ENCODE results near the gene P3H1. TPM values are rescaled to one million over a fixed set of nuclear protein-coding genes. Genes with fewer than 3 reads are reported as not detected.
"Not testable (repeated sequence)": the region's sequence is repeated elsewhere in the genome, so short reads cannot be mapped to it uniquely, and the experiment has no call there.

P3H1 gene
- total RNA-seq, result 10 to 100 TPM; 22.5 to 47.0 (median 39.4) TPM
- polyA plus RNA-seq, result 10 to 100 TPM; 33.2 to 40.7 TPM
- long read RNA-seq, donor 1, transcript P3H1-202 (15 exons, 2,585 nt), result major isoform, 29 of 71 reads
- long read RNA-seq, donor 1, transcript P3H1-207 (14 exons, 2,726 nt), result minor isoform, 7 of 71 reads
- long read RNA-seq, donor 1, partial matches to known transcripts, result 6 of 71 reads
- long read RNA-seq, donor 1, other reads (novel, unspliced or antisense), result 25 of 71 reads
- long read RNA-seq, donor 2, transcript P3H1-202 (15 exons, 2,585 nt), result major isoform, 14 of 24 reads
- long read RNA-seq, donor 2, partial matches to known transcripts, result 5 of 24 reads
- long read RNA-seq, donor 2, other reads (novel, unspliced or antisense), result 0 of 24 reads
- long read RNA-seq, donor 3, transcript P3H1-202 (15 exons, 2,585 nt), result major isoform, 71 of 118 reads
- long read RNA-seq, donor 3, transcript P3H1-204 (15 exons, 2,705 nt), result minor isoform, 8 of 118 reads
- long read RNA-seq, donor 3, transcript P3H1-207 (14 exons, 2,726 nt), result minor isoform, 13 of 118 reads
- long read RNA-seq, donor 3, partial matches to known transcripts, result 6 of 118 reads
- long read RNA-seq, donor 3, other reads (novel, unspliced or antisense), result 18 of 118 reads

GRCh38 chr1:42766741-42767509 lies at the start of gene P3H1, which contains the start of gene C1orf50:
Gene P3H1, minus strand, starts transcription at chr1:42767028. Its CDS starts 57 bp downstream, at chr1:42766971.
Gene C1orf50, plus strand, starts transcription at chr1:42767249. Its CDS starts 63 bp downstream, at chr1:42767312.
- H3K4me1 ChIP-seq (ENCODE audit: insufficient read depth), result peaks cover 11% of the 10 kb centered on the region
- H3K27ac ChIP-seq, result peak within 1 kb of the TSS; percentile 72 to 80
- intact Hi-C loops (cut with DNase I), result loop anchor here in 3 of 4 donors (10.0 kb wide), 3 partner anchors 48 to 158 kb away; partner anchors contain the start of genes YBX1 (in 2 of the 3), ERMAP (in 1 of the 3) and SVBP (in 1 of the 3)
- peak; percentile 99 to 100 (median 100) for DNase-seq
- no peaks in the 10 kb centered on the region for H3K36me3 ChIP-seq
- no peaks in the 10 kb centered on the region for H3K27me3 ChIP-seq
- 0 to 1% (median 0%) methylated on average over 36 to 82 of the region's 82 CpGs for WGBS, 3 donors
- H3K9me3 ChIP-seq, result no peaks in the 10 kb centered on the region
- TF ChIP-seq CTCF (IDR thresholded peaks at IDR 0.05) (no peak), POLR2A (IDR thresholded peaks at IDR 0.05) (peak; percentile 88), EP300 (IDR thresholded peaks at IDR 0.05) (peak; percentile 13)
- H3K4me3 ChIP-seq, result peak within 1 kb of the TSS; percentile 81

GRCh38 chr1:42815941-42816584 lies 49.2 kb upstream of the P3H1 start:
- intact Hi-C loops (cut with DNase I), result loop anchor here in 1 of 4 donors (10.0 kb wide), 1 partner anchor 51 kb away; the partner anchor contains the start of genes C1orf50 and P3H1
- Histone ChIP-seq H3K4me3 (peak overlapping the region; percentile 90), H3K36me3 (no peaks in the 10 kb centered on the region), H3K4me1 (ENCODE audit: insufficient read depth) (peaks cover 7% of the 10 kb centered on the region), H3K9me3 (no peaks in the 10 kb centered on the region), H3K27ac (peak overlapping the region; percentile 24 to 99), H3K27me3 (no peaks in the 10 kb centered on the region)
- TF ChIP-seq EP300 (IDR thresholded peaks at IDR 0.05) (no peak), CTCF (IDR thresholded peaks at IDR 0.05) (no peak), POLR2A (IDR thresholded peaks at IDR 0.05) (no peak)
- DNase-seq, result peak in 1 of 5 donors; percentile 19
- WGBS, 3 donors, result 36 to 46% (median 39%) methylated on average over 7 of the region's 7 CpGs

GRCh38 chr1:42814815-42815214 lies 48.0 kb upstream of the P3H1 start:
- H3K4me3 ChIP-seq; DNase-seq; H3K27me3 ChIP-seq; H3K27ac ChIP-seq; H3K9me3 ChIP-seq; H3K36me3 ChIP-seq; H3K4me1 ChIP-seq (ENCODE audit: insufficient read depth): not testable (repeated sequence)
- intact Hi-C loops (cut with DNase I), result loop anchor here in 1 of 4 donors (10.0 kb wide), 1 partner anchor 50 kb away; the partner anchor contains the start of genes C1orf50 and P3H1
- 92 to 98% (median 96%) methylated on average over 3 of the region's 3 CpGs for WGBS, 3 donors

- H3K27ac ChIP-seq, result no peak overlapping the region
- TF ChIP-seq CTCF (IDR thresholded peaks at IDR 0.05), result no peak
- no peak for TF ChIP-seq EP300 (IDR thresholded peaks at IDR 0.05)
- TF ChIP-seq POLR2A (IDR thresholded peaks at IDR 0.05), result no peak
- intact Hi-C loops (cut with DNase I), result no loop called here
- no peak for DNase-seq
- H3K9me3 ChIP-seq, result no peaks in the 10 kb centered on the region
- H3K4me1 ChIP-seq (ENCODE audit: insufficient read depth), result no peaks in the 10 kb centered on the region
- no peaks in the 10 kb centered on the region for H3K36me3 ChIP-seq
- H3K4me3 ChIP-seq, result no peak overlapping the region
- H3K27me3 ChIP-seq, result no peaks in the 10 kb centered on the region
These were observed 40.3 kb upstream of the P3H1 start for GRCh38 chr1:42807056-42807668.

Measured in ovary (tissue), 10 donors.